Pancreas (tissue), 10 donors: Measurements from ENCODE around the gene SH3RF3. TPM values are rescaled to one million over a fixed set of nuclear protein-coding genes. Genes with fewer than 3 reads are reported as not detected.
A peak's percentile ranks its signal among the peaks of the same experiment; 100 is the strongest.

Experiments used
- ATAC-seq, 4 donors: fragments of 200-7000 bp; cut with Tn5 transposase; one replicate each; pipeline versions ENCODE4 v1.8.0 to v1.9.1; 2020; ENCODE audit warnings: mild to moderate bottlenecking in 4 of 4, moderate library complexity in 4 of 4
- DNase-seq, 6 donors: peaks; one replicate each; pipeline ENCODE4 v3.0.0-alpha.2; 2020
- FAIRE-seq: peaks from 2 replicates; lab custom pipeline; 2012; peaks lifted over from hg19 to GRCh38; lab: Jason Lieb, UNC
- H3K27ac ChIP-seq, 4 donors: fragments of 200-600 bp; sonication (generic); 1 replicate in 3 of 4; 2 replicates in 1 of 4; pipeline versions ENCODE4 v1.5.0 to v1.8.0; 2020
- H3K27me3 ChIP-seq, 4 donors: fragments of 200-600 bp; one replicate each; pipeline ENCODE4 v1.8.0; 2021
- H3K36me3 ChIP-seq, 3 donors: fragments of 200-600 bp; sonication (generic) in 1 of 3; one replicate each; pipeline versions ENCODE4 v1.5.0 to v1.8.0; 2020 to 2021
- H3K4me1 ChIP-seq, 3 donors: fragments of 200-600 bp; one replicate each; pipeline ENCODE4 v1.8.0; 2021
- H3K4me3 ChIP-seq, 4 donors: fragments of 200-600 bp; sonication (generic) in 2 of 4; one replicate each; pipeline versions ENCODE4 v1.5.0 to v1.8.0; 2020 to 2021
- H3K9me3 ChIP-seq, 4 donors: fragments of 200-600 bp; one replicate each; pipeline ENCODE4 v1.8.0; 2021
- WGBS, 2 donors: extraction: QIAGEN DNeasy Blood & Tissue Kit; methylation state at CpG; one replicate each; pipeline ENCODE4 v1.1.7; 2013; 5-methylcytosine and 5-hydroxymethylcytosine counted together
- intact Hi-C, 3 donors: fragments of 100-400 bp; cut with DNase I; formaldehyde crosslinking; loops; one replicate each; pipeline versions ENCODE4 v1.11.1 to v1.14.2; 2022
- polyA plus RNA-seq, 2 donors: library from polyadenylated mRNA; stranded (reverse); fragments of 200-250 nt; gene quantifications; one replicate each; pipeline ENCODE4 v1.2.3, GENCODE V29; 2013
- total RNA-seq, 6 donors: library from RNA; stranded (reverse); fragmentation: NEBNext Ultra II Directional in 4 of 6; extraction: Animal tissue kit (Norgen Biotek cat#: 25700) in 4 of 6; gene quantifications; one replicate each; pipeline versions ENCODE4 v1.2.1 to v1.2.4, GENCODE V29; 2021 to 2023
- TF ChIP-seq, protein P1 (sequence below), 4 donors: fragments of 200-600 bp; sonication (generic) in 3 of 4; IDR thresholded peaks; one replicate each; pipeline versions ENCODE4 v1.5.0 to v1.8.0; 2021; ENCODE audit warnings: antibody characterized with exemption in 4 of 4
- donor health status: healthy with polysubstance abuse.
- donor health status: DM: no; HTN: no; CAD: no; lungs with moderate emphysema.
- donor health status: DM: no; HTN: no; CAD: no.
- donor health status: control.
- donor health status: control.
- donor health status: Bipolar disorder and iron deficiency.
- donor health status: DM: yes; HTN: yes; CAD: no.
- donor health status: DM: no; HTN: no; CAD: no.
- donor health status: DM: no; HTN: no; CAD: no.
- donor health status: DM: yes; HTN: yes; CAD: no.

SH3RF3 gene
- total and polyA plus RNA-seq, 8 donors: 1.1 to 3.5 (median 1.8) TPM

DNA sequence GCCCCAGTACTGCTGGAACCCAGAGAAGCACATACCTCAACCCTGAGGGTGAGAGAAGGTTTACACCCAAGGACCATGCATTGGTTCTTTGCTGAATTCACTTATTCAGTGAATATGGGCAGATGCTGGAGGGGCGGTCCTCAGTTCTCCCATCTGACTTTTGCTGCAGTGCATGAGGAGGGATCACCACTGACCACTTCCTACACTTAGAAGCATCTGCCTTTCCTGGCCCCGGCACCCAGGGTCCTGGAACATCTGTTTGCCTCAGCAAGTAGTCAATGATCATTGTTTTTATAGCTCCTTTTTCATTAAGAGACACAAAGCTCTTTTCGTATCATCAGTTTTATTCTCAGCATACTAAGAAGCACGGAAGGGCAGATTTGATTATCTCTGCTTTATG, 211.4 kb downstream of the SH3RF3 start:
- intact Hi-C loops: no loop called here
- FAIRE-seq (no peak), DNase-seq (no peak), ATAC-seq (no peak)
- TF ChIP-seq, protein P1, sequence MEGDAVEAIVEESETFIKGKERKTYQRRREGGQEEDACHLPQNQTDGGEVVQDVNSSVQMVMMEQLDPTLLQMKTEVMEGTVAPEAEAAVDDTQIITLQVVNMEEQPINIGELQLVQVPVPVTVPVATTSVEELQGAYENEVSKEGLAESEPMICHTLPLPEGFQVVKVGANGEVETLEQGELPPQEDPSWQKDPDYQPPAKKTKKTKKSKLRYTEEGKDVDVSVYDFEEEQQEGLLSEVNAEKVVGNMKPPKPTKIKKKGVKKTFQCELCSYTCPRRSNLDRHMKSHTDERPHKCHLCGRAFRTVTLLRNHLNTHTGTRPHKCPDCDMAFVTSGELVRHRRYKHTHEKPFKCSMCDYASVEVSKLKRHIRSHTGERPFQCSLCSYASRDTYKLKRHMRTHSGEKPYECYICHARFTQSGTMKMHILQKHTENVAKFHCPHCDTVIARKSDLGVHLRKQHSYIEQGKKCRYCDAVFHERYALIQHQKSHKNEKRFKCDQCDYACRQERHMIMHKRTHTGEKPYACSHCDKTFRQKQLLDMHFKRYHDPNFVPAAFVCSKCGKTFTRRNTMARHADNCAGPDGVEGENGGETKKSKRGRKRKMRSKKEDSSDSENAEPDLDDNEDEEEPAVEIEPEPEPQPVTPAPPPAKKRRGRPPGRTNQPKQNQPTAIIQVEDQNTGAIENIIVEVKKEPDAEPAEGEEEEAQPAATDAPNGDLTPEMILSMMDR (IDR thresholded peaks at IDR 0.05): no peak
- Histone ChIP-seq H3K4me1 (no peaks in the 10 kb centered on the region), H3K27me3 (no peaks in the 10 kb centered on the region), H3K4me3 (no peak overlapping the region), H3K27ac (no peak overlapping the region), H3K9me3 (no peaks in the 10 kb centered on the region), H3K36me3 (no peaks in the 10 kb centered on the region)
- 87% methylated on average over 4 of the region's 4 CpGs for WGBS, 2 donors

DNA sequence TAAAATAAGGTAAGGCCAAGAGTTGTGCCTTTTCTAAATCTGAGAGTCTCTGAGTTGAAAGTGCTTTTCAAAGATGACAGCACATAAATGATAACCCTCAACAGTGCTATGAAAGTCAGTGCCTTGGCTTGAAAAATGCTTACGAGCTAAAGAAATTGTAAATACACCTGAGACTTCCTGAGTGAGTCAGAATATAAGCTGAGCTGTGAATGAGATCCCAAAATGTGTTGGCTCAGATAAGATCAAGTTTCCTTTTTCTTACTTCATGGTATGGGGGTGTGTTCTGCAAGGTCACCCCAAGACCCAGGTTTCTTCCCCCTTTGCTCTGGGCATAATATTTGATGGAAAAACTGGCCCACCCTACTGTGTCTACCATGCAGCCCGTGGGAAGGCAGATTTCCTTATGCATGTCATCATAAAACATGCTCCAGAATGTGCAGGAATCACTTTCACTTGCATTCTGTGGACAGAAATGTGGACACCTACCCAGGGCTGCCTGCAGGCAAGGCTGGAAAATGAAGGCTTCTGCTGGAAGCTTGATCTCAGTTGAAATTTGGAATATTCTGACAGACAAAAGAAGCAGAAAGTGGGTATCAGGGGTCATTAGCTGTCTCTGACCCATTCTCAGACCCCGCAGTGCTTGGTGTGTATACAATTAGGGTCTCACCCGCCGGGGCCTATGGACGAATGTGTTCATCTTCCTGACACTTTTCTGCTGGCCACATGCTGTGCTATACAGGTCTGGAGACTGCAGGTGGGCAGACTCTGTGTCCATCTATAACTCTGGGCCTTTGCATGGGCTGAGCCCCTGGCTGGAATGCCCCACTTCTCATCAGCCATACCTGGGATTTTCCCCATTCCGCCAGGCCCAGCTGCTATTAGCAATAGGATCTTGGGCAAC, 212.6 kb downstream of the SH3RF3 start:
- Histone ChIP-seq H3K9me3 (no peaks in the 10 kb centered on the region), H3K4me3 (no peak overlapping the region), H3K36me3 (no peaks in the 10 kb centered on the region), H3K27me3 (no peaks in the 10 kb centered on the region), H3K4me1 (no peaks in the 10 kb centered on the region), H3K27ac (no peak overlapping the region)
- TF ChIP-seq, protein P1 (IDR thresholded peaks at IDR 0.05): no peak
- no peak for ATAC-seq
- FAIRE-seq: no peak
- WGBS, 2 donors: 85 to 91% methylated on average over 7 of the region's 7 CpGs
- DNase-seq: peak in 1 of 6 donors; percentile 8
- intact Hi-C loops: no loop called here

DNA sequence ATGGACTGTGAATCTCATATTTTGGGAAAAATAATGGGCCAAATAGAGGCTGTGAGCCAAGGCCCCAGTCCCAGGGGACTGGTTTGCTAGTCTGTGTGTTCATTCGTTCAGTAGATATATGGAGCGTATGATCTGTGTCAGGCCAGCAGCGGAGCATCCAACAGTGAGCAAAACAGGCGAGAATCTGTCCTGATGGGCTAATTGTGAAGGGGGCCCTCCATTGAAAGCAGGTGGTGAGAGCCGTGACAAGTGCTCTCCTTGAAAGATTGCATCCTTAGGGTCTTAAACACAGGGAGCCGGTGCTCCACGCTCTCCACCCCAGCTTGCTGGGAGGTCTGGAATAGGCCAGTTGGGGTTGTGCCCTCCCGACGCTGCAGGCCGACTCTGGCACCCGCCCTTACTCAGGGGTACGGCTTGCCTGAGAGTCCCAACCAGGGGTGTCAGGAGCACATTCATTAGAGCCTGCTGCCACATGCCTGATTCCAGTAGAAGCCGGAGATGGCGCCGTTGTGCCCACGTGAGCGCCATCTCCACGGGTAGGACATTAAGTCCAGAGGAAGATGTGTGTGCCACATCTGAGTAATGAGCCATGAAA, 213.3 kb downstream of the SH3RF3 start:
- no peaks in the 10 kb centered on the region for H3K9me3 ChIP-seq
- no peak for FAIRE-seq
- no peaks in the 10 kb centered on the region for H3K36me3 ChIP-seq
- intact Hi-C loops: no loop called here
- 86 to 91% methylated on average over 18 of the region's 18 CpGs for WGBS, 2 donors
- H3K4me1 ChIP-seq: no peaks in the 10 kb centered on the region
- H3K4me3 ChIP-seq: no peak overlapping the region
- no peaks in the 10 kb centered on the region for H3K27me3 ChIP-seq
- ATAC-seq: no peak
- TF ChIP-seq, protein P1 (IDR thresholded peaks at IDR 0.05): no peak
- peak in 2 of 6 donors; percentile 2 to 37 for DNase-seq
- no peak overlapping the region for H3K27ac ChIP-seq

DNA sequence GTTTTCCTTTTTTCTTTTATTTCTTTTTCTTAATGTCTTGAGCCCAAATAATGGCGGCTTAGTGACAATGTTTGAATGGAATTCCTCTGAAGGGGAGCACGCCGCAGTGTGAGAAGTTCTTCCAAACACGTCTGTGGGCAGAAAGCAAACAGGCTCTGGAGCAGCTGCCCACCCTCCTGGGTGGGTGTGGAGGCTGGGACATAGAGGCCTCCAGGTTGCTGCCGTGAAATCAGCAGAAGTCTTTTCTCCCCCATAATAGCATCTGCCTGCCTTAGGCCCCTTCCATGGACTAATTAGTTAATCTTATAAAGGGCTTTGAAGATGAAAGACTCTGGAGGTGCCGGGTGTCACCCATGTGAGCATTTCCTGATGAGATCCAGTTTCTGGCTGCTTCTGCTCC, 213.9 kb downstream of the SH3RF3 start:
- Histone ChIP-seq H3K4me3 (no peak overlapping the region), H3K27ac (no peak overlapping the region), H3K4me1 (no peaks in the 10 kb centered on the region), H3K27me3 (no peaks in the 10 kb centered on the region), H3K36me3 (no peaks in the 10 kb centered on the region), H3K9me3 (no peaks in the 10 kb centered on the region)
- DNase-seq (peak in 1 of 6 donors; percentile 7), FAIRE-seq (no peak), ATAC-seq (no peak)
- 86 to 94% methylated on average over 6 of the region's 6 CpGs for WGBS, 2 donors
- intact Hi-C loops: no loop called here
- TF ChIP-seq, protein P1 (IDR thresholded peaks at IDR 0.05): no peak
